ENCODE data around the gene CNPY2. TPM values are rescaled to one million over a fixed set of nuclear protein-coding genes. Genes with fewer than 3 reads are reported as not detected.
A peak's percentile ranks its signal among the peaks of the same experiment; 100 is the strongest.

CNPY2 gene
- total RNA-seq, 1 donor: 76.1 TPM

DNA sequence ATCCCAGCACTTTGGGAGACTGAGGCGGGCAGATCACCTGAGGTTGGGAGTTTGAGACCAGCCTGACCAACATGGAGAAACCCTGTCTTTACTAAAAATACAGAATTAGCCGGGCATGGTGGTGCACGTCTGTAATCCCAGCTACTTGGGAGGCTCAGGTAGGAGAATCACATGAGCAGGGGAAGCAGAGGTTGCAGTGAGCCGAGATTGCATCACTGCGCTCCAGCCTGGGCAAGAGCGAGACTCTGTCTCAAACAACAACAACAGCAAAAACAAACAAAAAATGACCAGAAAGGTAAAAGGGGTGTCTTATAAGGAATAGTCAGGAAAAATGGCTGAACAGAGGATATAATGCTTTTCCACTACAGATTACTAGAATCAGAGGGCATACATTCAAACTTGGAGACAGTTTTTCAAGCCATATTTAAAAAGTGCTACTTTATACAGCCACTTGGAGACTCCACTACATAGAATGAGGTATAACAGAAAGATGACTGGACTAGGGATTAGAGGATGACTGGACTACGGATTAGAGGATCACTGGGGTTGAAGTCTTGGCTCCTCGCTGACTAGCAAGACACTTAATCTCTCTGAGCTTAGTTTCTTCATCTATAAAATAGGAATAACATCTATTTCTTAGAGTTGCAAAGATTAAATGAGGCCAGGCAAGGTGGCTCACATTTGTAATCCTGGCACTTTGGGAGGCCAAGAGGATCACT, 10.8 kb downstream of the CNPY2 start:
- no peak for DNase-seq (ENCODE audit: low read depth)
- TF ChIP-seq, protein P1, sequence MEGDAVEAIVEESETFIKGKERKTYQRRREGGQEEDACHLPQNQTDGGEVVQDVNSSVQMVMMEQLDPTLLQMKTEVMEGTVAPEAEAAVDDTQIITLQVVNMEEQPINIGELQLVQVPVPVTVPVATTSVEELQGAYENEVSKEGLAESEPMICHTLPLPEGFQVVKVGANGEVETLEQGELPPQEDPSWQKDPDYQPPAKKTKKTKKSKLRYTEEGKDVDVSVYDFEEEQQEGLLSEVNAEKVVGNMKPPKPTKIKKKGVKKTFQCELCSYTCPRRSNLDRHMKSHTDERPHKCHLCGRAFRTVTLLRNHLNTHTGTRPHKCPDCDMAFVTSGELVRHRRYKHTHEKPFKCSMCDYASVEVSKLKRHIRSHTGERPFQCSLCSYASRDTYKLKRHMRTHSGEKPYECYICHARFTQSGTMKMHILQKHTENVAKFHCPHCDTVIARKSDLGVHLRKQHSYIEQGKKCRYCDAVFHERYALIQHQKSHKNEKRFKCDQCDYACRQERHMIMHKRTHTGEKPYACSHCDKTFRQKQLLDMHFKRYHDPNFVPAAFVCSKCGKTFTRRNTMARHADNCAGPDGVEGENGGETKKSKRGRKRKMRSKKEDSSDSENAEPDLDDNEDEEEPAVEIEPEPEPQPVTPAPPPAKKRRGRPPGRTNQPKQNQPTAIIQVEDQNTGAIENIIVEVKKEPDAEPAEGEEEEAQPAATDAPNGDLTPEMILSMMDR (IDR thresholded peaks at IDR 0.05; ENCODE audit: insufficient read depth, low read length): no peak
- no peak overlapping the region for H3K4me3 ChIP-seq (ENCODE audit: low read depth, low read length)

DNA sequence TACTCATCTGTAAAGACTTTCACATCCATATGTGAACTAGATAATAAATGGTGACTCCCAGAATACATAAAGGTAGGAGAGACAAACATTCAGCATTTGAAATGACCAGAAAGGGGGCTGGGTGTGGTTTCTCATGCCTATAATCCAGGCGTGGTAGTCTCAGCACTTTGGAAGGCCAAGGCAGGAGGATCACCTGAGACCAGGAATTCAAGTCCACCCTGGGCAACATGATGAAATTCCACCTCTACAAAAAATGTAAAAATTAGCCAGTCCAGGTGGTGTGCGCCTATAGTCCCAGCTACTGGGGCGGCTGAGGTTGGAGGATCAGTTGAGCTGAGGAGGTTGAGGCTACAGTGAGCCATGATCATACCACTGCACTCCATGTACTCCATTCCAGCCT, 11.5 kb downstream of the CNPY2 start:
- no peak overlapping the region for H3K4me3 ChIP-seq (ENCODE audit: low read depth, low read length)
- TF ChIP-seq, protein P1 (IDR thresholded peaks at IDR 0.05; ENCODE audit: insufficient read depth, low read length): no peak
- DNase-seq (ENCODE audit: low read depth): no peak

DNA sequence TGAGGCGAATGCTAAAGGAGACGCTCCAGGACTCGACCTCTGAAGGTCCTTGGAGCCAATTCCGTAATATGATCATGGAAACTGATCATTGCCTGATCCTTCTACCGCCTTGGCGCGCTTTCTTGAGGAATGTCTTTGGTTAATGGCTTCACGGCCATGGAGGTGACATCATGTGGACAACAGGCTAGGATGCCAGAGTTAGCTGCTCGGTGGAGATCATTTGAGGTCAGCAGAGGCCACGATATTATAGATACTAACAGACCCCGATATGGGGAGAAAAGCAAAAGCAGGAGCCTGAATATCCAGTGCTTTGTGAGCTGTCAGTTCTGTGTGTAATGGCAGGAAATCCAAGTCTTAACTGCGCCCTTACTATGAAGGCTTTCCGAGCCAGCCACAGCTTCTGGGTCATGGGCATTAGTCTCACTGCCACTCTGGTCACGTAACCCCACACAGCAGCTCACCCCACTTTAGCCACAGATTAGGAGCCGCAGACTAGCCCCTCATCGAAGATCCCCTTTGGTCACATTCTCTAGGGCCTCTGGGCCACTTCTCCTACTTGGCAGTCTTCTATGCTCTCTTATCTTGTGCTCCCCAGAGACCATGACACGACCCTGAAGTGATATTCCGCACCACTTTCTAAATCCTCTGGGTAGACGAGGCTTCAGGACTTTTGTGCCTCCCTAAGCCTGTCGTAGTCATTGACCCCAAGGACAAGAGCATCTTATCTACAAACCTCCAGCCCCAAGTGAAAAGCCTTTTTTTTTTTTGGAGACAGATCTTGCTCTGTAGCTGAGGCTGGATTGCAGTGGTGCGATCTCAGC, 14.9 kb downstream of the CNPY2 start:
- no peak for DNase-seq (ENCODE audit: low read depth)
- peak overlapping the region; percentile 71 for H3K4me3 ChIP-seq (ENCODE audit: low read depth, low read length)
- TF ChIP-seq, protein P1 (IDR thresholded peaks at IDR 0.05; ENCODE audit: insufficient read depth, low read length): no peak

DNA sequence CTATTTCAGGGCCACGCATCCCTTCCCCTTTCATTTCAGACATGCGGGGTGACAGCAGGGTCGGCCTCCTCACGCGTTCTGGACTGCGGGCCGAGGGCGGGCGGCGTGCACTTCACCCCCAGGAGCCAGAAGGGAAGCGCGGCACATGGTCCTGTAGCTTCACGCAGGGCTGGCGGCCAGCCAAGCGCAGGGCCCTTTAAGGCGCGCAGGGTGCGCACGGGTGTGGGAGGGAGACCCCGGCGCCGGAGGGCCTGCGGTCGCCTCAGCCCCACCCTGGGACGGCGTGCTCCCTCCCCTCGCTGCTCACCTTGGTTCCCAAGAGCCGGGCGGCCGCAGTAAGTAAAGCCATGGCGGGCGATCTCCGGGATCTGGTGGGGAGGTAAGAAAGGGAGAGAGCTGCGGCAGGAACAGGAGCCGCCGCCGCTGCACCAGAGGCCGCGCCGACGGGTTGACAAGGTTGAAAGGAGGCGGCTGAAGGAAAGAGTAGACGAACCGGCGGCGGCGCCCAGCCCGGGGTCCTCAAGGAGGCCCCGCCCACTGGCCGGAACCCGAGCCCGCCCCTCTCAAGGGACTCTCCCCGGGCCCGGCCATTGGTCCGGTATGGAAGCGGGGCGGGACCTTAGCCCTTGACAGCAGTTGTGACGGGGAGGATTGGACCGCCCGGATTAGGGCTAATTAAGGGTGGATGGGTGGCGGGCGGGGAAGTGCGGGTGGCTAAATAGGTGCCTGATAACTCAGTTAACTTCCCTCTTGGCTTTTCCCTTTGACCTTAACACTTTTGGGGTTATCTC, 15.7 kb downstream of the CNPY2 start, which contains the start of gene CS:
Gene CS, minus strand, starts transcription at position 478 of the 791 bp plus-strand sequence. Its CDS starts 129 bp downstream, at position 349.
- peak within 1 kb of the TSS; percentile 91 for H3K4me3 ChIP-seq (ENCODE audit: low read depth, low read length)
- TF ChIP-seq, protein P1 (IDR thresholded peaks at IDR 0.05; ENCODE audit: insufficient read depth, low read length): no peak
- DNase-seq (ENCODE audit: low read depth): peak; percentile 96

DNA sequence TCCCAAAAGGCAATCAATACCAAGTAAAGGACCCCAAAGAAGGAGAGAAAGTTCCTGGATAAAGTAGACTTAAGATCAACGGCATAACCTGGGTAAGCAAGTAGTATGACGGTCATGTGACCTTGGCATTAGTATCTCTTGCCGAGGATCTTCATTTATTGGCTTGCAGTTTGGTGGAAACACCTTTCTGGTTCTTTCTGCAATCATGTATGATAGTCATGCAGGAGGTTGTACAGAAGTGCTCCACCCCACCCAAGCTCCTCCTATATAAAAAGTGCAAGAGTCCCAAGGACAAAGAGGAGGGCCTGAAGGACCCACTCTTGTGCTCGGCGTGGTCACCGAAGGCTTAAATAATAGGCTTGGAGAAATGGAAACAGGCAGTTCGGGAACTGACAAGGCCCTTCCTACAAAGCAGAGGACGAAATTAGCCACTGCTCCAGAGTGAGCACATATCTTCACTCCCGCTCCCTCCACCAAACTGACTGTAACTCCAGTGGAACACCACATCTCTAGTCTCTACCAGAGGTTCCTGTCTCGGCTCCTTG, 16.4 kb downstream of the CNPY2 start:
- no peak for DNase-seq (ENCODE audit: low read depth)
- TF ChIP-seq, protein P1 (IDR thresholded peaks at IDR 0.05; ENCODE audit: insufficient read depth, low read length): no peak
- H3K4me3 ChIP-seq (ENCODE audit: low read depth, low read length): peak overlapping the region; percentile 91

DNA sequence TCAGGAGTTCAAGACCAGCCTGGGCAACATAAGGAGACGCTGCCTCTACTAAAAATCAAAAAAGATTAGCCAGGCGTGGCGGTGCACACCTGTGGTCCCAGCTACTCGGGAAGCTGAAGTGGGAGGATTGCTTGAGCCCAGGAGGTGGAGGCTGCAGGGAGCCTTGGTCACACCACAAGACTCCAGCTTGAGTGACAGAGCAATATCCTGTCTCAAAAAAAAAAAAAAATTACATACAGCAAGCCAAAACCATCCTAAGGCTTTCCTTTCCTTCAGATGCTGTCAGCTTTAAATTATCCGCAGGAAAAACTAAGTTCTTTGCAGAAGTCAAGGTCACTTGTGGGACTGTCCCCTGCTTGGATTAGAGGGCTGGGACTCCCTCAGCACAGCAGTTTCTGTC, 17.0 kb downstream of the CNPY2 start:
- peak overlapping the region; percentile 91 for H3K4me3 ChIP-seq (ENCODE audit: low read depth, low read length)
- TF ChIP-seq, protein P1 (IDR thresholded peaks at IDR 0.05; ENCODE audit: insufficient read depth, low read length): no peak
- no peak for DNase-seq (ENCODE audit: low read depth)

All from fibroblast of the aortic adventitia (primary cell).